GM12874 (cell line): Measurements from ENCODE around the gene PPP1R9B.

Source experiments
- CTCF ChIP-seq: IDR thresholded peaks from 2 replicates; pipeline ENCODE4 v1.5.1; 2011; ENCODE audit warnings: low read depth, mild to moderate bottlenecking, control low read depth, low read length, moderate library complexity; ENCODE audit not compliant: insufficient read depth

Gene PPP1R9B

GRCh38 chr17:50149417-50150353, 792 bp downstream of the PPP1R9B start:
- 0 out of 2 replicates have a peak, but pooled peaks have one; percentile 22 for TF ChIP-seq CTCF

GRCh38 chr17:50149091-50149416, 1.4 kb downstream of the PPP1R9B start:
- no peak for TF ChIP-seq CTCF

- no peak for TF ChIP-seq CTCF
These were observed 2.0 kb downstream of the PPP1R9B start for GRCh38 chr17:50148226-50149090.

- no peak for TF ChIP-seq CTCF
These were observed 2.6 kb downstream of the PPP1R9B start for GRCh38 chr17:50147841-50148225.

GRCh38 chr17:50146927-50147665, 3.4 kb downstream of the PPP1R9B start:
- no peak for TF ChIP-seq CTCF

GRCh38 chr17:50146230-50146926, 4.1 kb downstream of the PPP1R9B start:
- TF ChIP-seq CTCF, result peak; percentile 26; the same call in 1 of the 2 replicates
